ENCODE data around the gene ZFP64.
A peak's percentile ranks its signal among the peaks of the same experiment; 100 is the strongest.
"Not testable (repeated sequence)": the region's sequence is repeated elsewhere in the genome, so short reads cannot be mapped to it uniquely, and the experiment has no call there.

The ZFP64 gene

DNA sequence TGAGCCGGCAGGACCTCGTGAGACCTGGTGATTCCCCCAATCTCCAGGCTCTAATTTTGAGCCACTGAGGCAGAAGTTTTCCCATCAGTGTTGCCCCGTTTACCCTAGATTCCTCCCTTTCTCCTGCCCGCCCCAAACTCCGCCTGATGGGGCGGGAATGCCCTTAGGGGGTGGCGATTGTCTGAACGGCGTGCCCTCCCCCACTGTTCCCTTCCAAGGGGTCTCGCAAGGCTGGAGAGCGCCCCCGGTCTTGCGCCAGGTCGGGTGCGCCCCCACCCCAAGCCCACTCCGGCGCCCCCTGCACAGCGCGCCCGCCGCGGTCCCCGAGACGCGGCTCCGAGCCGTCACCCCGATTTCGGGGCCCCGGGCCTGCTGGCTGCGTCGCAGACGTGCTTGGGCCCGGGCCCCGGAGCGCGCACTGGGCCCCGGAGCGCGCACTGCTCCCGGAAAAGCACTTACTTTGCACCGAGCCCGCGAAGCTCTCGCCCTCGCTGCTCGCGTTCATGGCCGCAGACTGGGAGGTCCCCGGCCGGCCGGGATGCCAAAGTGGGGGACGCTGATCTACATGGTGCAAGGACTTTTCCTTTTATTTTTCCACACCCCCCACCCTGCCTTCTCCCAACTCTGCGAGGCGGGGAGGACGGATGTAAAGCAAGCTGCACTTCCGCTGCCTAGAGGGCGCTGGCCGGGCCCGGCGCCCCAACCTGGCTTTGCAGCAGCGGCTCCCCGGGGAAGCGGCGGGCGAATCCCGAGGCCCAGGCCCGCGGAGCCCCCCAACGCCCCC is at the start of gene ZFP64:
Gene ZFP64, minus strand, starts transcription at position 648 of the 784 bp plus-strand sequence. Its CDS starts 143 bp downstream, at position 505.
- DNase-seq (ENCODE audit: low spot score), result peak; percentile 21

DNA sequence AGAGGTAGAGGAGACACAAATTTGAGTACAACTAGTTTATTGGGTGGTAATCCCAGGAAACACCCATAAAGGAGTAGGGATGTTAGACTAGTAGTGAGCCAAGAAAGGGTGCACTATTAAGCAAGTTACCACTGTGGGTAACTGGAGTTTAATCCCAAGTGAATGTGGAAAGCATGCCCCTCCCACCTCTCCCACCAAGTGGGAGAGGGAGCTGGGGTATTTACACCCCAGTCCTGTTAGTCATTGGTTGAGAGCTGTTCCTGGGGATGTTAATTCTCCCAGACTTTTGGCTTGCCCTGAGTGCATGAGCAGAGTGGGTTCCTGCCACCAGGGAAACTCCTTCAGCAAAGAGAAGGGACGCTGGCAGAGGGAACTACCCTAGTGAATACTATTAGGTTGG is 49.2 kb upstream of the ZFP64 start:
- DNase-seq (ENCODE audit: low spot score), result no peak

DNA sequence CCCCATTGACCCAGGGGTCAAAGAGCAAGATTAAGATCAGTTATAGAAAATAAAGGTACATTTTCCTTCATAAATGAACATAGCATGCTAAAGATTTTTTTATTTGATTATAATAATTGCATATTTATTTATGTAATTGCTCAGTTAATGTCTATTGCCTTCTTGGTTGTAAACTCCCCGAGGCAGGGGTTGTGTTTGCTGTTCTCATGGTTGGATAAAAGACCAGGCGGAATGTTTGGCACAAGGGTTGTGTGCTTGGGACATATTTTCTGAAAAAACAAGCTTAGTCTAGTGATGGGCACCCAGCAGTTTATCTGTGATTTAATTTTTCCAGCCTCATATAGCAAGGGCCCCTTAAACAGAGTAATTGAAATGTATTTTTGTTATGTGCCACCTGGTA is 47.5 kb upstream of the ZFP64 start:
- no peak for DNase-seq (ENCODE audit: low spot score)

DNA sequence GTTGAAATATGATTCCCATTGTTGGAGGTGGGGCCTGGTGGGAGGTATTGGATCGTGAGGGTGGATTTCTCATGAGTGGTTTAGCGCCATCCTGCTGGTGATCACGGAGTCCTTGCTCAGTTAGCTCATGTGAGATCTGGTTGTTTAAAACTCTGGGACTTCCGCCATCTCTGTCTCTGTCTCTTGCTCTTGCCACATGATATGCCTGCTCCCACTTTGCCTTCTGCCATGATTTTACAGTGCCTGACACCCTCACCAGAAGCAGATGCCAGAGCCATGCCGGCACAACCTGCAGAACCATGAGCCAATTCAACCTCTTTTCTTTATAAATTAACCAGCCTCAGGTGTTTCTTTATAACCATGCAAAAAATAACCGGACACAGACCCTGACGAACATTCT is 44.7 kb upstream of the ZFP64 start:
- DNase-seq (ENCODE audit: low spot score), result no peak

DNA sequence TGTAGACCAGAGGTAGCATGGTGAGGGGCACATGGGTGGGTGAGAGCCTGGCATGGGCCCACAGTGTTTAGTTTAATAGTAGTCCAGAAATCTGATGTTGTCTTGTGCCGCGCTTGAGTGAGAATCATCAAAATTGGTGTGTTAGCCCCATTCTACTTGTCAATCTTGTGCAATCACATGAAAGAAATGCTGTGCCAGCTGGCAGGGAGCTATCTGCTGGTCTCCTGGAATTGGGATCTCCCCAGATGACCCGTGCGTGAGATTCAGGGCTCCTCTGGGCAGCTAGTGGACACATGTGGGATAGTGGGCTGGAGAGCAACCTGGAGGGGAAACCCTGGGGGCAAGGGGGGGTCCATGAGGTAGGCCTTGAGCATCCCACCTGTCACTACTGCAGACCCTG is 43.5 kb upstream of the ZFP64 start:
- DNase-seq (ENCODE audit: low spot score), result no peak

DNA sequence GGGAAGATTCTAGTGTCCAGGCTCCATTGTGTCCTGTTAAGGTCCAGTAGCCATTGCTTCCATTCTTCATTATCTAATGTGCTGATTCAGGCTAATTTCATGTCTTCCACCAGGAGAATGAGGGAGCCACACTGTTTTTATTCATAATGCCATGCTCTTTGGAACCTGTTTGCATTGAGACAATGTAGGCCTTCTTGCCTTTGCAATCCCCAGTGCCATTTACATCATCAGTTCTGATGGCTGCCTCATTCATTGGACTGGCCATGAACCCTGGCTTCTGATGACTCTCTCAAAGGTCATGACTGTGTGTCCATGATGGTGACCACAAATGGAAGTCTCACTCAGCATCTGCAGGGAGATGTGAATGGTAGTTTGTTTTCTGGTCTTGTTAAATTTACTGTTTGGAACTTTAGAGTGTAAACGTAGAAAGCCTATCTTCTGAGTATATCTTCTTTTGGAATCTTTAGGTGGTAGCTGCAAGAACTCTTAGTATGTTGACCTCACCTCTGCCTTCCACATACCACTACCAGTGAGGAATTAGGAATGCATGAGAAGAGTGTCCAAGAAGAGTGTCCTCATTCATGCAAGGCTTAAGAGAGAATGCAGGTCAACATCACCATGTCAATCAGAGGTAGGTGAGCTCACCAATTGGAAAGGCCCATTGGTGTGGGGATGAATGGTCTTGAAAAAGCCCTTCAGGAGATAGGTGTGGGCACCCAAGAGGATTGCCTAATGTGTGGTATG is 42.9 kb upstream of the ZFP64 start:
- DNase-seq (ENCODE audit: low spot score), result no peak

DNA sequence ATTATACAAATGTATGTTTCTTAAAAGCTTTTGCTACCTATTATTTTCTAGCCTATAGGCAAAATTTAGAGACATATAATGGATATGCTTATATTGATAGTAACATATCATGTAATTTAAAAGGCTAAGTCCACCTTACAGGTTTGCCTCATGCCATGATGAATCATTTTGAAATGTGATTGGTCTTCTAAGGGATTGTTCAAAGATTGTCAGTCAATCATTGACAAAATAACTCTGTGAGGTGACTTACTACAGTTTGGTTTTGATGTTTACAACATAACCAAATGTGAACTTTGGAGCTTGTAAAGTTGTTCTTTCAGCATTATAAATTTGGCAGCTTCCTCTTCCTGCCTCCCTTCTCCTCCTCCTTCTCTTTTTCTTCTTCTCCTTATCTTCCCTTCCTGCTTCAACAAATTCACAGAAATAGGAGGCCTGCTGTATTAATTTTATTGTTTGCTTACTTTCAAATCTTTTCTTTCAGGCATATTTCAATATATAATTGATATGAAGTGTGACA is 39.7 kb upstream of the ZFP64 start:
- DNase-seq (ENCODE audit: low spot score), result no peak

DNA sequence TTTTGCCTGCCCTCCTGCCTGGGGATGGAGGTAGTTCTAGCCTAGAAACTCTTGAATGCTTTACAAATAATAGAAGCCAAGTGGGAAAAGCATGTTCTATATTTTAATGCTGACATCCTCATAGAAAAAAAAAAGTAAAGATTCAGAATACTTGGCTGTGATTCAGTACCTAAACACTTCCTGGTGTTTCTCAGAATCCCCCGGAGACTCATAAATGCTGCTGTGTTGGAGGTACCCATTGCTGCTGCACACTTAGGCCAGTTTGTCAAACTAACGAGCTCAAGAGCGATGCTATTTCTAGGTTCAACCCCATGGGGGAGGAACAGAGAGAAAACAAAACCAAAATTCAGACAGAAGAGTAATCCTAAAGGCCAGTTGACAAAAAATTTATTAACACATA is 38.8 kb upstream of the ZFP64 start:
- DNase-seq (ENCODE audit: low spot score), result no peak

DNA sequence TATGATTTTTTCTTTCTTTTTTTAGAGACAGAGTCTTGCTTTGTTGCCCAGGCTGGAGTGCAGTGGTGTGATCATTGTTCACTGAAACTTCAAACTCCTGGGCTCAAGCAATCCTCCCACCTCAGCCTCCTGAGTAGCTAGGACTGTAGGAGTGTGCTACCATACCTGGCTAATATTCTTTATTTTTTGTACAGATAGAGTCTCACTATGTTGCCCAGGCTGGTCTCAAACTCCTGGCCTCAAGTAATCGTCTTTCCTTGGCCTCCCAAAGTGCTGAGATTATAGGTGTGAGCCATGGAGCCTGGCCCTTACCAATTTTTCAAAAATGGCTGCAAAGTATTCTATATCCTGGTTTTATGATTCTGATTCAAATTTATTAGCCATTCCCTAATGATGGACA is 37.8 kb upstream of the ZFP64 start:
- DNase-seq (ENCODE audit: low spot score), result not testable (repeated sequence)

DNA sequence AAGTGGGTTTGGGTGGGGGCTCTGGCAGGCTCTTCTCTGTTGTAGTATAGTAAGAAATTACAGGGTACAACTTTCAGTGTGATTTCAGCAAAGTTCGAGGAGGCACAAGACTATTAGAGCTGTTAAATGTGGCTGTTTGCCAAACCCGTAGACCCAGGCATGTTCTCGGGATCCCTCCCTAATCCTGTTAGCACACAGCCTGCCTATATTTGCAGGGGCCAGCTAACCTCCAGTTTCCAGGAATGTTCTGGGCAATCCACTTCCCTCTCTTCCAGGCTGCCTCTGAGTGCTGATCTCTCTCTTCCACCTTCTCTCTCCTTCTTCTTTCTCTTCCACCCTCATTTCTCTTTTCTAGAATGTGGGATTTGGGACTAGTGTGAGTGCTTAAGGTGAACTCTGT is 34.8 kb upstream of the ZFP64 start:
- no peak for DNase-seq (ENCODE audit: low spot score)

DNA sequence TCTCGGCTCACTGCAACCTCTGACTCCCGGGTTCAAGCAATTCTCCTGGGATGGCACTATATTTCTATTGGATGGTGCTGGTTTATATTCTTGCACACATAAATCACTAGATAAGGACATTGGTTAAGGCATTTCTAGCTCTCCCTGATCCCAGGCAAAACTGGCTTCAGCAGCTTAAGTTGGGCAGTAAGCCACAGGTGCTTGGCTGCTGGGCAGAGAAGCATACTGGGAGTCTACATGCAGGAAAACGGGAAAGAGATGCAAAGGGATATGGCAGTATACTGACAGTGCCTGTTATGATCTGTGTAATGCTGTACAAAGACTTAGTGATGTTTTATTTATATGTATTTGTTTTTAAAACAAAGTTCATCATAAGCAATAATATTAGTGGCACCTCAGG is 33.3 kb upstream of the ZFP64 start:
- DNase-seq (ENCODE audit: low spot score), result no peak

DNA sequence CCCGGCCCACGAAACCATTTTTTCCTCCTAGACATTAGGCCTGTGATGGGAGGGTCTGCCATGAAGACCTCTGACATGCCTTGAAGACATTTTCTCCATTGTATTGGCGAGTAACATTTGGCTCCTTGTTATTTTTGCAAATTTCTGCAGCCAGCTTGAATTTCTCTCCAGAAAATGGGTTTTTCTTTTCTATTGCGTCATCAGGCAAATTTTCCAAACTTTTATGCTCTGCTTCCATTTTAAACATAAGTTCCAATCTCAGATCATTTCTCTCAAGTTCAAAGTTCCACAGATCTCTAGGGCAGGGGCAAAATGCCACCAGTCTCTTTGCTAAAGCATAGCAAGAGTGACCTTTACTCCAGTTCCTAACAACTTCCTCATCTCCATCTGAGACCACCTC is 29.8 kb upstream of the ZFP64 start:
- not testable (repeated sequence) for DNase-seq (ENCODE audit: low spot score)

DNA sequence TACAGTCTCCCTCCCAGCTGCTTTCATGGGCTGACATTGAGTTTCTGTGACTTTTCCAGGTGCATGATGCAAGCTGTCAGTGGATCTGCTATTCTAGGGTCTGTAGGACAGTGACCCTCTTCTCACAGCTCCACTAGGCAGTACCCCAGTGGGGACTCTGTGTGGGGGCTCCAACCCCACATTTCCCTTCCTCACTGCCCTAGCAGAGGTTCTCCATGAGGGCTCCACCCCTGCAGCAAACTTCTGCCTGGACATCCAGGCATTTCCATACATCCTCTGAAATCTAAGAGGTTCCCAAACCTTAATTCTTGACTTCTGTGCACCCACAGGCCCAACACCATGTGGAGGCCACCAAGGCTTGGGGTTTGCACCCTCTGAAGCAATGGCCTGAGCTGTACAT is 29.3 kb upstream of the ZFP64 start:
- DNase-seq (ENCODE audit: low spot score), result not testable (repeated sequence)

DNA sequence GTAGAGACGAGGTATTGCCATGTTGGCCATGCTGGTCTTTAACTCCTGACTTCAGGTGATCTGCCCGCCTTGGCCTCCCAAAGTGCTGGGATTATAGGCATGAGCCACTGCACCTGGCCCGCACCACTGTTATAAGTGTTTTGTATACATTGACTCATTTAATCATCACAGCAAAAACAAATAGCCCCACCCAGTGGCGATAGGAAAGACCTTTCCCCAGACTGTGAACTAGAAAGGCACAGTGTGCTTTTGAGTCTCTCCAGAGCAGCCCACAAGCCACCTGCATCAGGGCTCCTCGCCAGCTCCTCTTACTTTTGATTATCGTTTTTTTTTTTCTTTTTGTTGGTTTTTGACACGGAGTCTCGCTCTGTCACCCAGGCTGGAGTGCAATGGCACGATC is 27.9 kb upstream of the ZFP64 start:
- DNase-seq (ENCODE audit: low spot score), result no peak

DNA sequence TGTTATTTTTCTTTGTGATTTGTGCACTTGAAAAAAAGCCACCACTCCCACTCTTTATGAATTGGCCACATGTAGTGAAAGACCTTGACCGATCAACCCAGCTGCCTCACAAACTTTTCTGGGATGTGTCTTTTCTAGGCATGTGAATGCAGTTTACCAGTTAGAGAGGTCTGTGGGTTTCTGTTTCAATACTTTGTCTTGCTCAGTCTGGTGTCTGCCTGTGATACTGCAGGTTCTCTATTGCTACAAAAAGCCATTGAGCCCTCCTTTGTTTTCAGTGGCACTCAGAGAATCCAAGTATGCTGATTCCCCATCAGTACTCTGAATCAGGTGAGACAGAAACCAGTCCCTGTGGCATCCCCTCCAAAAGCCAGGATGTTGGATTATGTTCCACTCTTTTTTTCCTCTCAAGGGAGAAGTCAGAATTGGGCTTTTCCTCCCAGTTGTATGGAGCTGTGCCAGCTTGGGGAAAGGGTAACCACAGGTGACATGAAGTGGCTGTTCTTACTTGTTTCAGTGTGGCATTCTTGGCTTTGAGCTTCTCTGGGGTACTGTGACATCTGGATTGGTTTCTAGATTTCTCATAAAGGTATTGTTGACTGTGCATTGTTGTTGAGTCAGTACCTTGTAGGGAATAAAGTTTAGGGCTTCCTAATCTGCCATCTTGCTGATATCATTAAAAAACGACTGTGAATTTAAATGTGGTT is 26.3 kb upstream of the ZFP64 start:
- no peak for DNase-seq (ENCODE audit: low spot score)

DNA sequence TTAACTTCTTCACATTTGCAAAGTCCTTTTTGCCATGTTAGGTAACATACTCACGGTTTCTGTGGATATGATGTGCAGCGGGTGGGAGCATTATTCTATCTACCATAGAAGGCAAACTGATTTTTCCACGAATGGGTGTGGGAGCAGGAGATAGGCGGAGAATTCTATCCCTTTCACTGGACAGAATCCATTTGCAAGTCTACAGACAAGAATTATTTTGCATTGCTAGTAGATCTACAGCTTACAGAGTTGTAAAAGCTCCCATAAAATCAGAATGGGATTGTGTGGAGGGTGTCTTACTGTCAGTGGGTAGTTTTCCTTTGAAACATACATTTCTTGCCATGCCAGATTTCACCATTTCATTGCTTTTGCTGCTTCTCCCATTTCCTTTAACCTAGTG is 22.4 kb upstream of the ZFP64 start:
- DNase-seq (ENCODE audit: low spot score), result no peak

DNA sequence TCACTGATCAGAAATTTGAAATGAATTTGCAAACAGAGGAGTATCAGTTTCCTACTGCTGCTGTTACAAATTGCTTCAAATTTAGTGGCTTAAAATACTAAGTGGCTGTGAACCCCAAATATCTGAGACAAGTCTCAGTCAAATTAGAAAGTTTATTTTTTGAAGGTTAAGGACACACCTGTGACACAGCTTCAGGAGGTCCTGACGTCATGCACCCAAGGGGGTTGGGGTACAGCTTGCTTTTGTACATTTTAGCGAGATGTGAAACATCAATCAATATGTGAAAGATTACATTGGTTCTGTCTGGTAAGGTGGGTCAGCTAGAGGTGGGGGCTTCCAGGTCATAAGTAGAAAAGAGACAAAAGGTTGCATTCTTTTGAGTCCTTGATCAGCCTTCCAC is 21.4 kb upstream of the ZFP64 start:
- DNase-seq (ENCODE audit: low spot score), result no peak

DNA sequence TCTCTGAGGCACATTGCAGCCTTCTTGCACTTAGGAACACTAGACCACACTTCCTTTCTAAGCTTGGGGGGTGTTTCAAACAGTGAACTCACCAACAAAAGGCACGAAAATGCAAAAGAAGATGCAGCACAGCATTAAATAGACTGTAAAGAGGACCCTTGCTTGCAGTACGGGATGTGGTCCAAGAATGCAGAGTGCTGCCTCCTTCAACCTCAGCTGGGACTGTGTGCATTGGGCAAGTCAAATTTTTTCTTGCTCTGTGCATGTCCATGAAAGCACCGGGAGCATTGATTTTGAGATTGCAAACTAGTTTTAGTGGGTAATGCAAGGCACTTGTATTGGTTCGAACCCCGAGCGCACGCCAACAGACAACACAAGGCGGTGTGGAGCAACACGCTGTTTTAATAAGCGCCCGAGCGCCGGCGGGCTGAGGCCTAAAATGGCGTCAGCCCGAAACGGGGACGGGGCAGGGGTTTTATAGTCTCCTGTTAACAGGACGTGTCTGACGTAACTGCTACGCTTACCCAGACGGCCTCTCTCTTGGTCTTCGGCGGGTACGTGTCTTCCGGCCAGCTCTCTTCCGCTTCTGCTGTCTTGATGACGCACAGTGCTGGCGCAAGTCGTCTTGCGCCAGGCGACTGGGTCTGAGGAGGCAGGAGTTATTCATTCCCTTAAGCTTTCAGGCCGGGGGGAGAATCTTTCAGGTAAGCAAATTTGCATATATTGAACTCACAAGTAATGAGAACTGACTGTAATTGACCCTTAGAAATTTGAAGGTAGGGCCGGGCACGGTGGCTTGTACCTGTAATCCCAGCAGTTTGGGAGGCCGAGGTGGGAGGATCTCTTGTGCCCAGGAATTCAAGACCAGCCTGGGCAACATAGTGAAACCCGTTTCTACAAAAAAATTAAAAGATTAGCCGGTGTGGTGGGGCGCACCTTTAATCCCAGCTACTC is 18.7 kb upstream of the ZFP64 start:
- DNase-seq (ENCODE audit: low spot score), result no peak

DNA sequence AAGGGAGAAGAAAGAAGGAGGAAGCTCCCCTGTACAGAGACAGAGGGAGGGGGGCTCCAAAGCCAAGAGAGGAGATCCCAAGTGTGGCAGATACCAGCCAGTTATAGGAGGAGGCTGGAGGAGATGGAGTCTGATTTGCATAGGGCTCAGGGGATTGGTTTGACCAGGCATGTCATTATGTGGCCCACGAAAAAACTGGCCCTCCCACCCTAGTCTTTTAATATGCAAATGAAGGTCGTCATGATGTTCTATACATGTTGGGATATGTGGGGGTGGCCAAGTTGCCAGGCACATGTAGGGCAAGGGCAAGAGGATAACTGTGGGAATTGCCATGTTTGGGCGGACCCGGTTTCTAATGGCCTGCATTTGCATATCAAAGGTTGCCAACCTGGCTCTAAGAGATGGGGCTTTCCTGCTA is 17.6 kb upstream of the ZFP64 start:
- DNase-seq (ENCODE audit: low spot score), result no peak

DNA sequence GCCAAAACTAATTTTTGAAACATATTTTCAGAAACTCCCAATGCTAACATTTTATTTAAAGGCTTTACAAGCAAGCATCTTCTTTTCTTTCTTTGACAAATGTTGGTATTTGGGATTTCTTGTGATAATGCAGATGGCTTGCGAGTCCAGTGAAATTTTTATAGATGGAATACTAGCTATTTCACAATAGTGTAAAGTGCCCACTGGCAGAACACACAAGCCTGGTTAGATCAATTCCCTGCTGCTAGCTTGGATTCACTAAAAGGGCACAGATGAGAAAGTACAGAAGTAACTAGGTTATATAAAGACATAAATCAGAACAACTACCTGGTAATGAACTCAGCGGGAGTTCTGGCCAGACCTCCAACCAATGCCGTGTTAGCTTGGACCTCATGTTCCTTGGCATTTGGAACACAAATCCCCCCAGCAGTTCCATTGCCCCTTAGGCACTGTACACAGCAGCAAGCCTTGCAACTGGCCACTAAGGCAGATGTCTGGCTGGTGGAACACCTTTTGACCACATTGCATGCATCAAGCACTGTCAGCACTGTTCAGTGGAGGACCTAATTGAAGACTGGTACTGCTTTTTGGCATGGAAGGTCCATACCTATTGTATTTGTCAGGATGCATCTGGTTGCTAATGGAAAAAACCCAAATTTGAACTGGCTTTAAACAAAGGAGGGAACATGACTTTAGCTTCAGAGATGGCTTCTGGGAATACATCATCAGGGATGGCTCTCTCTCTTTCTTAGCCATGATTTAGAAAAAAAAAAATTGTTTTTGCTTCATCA is 15.6 kb upstream of the ZFP64 start:
- DNase-seq (ENCODE audit: low spot score), result no peak

DNA sequence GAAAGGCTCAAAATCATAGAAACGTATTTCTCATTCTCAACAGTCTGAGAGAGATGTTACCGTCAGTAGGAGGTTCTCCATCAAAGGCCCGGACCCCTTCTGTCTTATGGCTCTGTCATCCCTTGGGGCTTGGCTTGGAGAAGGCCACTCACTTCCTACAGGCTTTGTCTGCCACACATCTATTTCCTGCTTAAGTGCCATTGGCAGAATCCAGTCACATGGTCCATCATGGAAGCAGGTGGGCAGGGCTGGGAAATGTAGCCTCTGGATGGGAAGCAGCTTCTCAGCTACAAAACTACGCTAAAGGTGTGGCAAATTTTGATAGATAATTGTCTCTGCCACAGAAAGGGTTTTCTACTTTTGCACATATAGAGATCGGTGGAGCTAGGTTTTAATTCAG is 12.6 kb upstream of the ZFP64 start:
- DNase-seq (ENCODE audit: low spot score), result no peak
